Tibial nerve (tissue), 4 donors: Measurements from ENCODE around the gene LEPROT.

Experiments
- CTCF ChIP-seq, 5 experiments: fragments of 200-600 bp in 3 of 5; fragments of 450-650 bp in 2 of 5; sonication (generic) in 3 of 5; IDR thresholded peaks; one replicate each; pipeline ENCODE4 v1.5.1; 2016 to 2019; ENCODE audit warnings: antibody characterized with exemption in 5 of 5, mild to moderate bottlenecking in 3 of 5, moderate library complexity in 2 of 5
- EP300 ChIP-seq, 2 donors: sonication (generic); formaldehyde crosslinking; IDR thresholded peaks; one replicate each; pipeline ENCODE4 v1.6.1; 2017; ENCODE audit warnings: antibody characterized with exemption in 2 of 2, mild to moderate bottlenecking in 1 of 2

DNA sequence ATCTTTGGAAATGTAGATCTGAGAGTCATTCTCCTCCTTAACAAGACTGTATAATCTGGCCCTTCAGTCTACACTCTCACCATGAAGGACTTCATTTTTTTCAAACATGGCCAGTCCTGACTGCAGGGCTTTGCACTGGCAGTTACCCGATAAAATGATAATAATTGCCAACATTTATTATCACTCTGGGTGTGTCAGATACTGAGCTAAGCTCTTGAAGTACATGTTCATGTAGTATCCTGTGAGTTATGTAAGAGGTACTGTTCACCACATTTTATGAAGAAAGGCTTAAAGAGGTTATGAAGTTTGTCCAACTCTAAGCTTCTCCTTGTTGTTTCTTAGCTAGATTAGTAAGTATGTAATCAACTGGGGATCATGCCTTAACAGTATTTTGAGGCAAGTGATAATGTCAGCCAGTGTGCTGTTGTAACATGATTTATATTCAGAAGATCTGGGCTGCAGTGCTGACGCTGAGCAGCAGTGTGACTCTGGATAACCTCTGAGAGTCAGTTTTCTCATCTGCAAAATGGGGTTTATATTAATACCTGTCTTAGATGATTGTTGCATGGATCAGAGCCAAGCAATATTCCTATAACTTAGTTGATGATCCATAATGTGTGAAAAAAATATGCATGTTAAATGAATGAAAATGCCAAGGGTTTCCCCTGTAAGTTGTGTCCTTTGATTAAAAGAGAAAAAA, 42.1 kb upstream of the LEPROT start:
- no peak for TF ChIP-seq CTCF (IDR thresholded peaks at IDR 0.05)
- TF ChIP-seq EP300 (IDR thresholded peaks at IDR 0.05), result no peak
